B cell (primary cell): ENCODE measurements around the gene A2ML1. TPM values are rescaled to one million over a fixed set of nuclear protein-coding genes. Genes with fewer than 3 reads are reported as not detected.
"Not testable (repeated sequence)": the region's sequence is repeated elsewhere in the genome, so short reads cannot be mapped to it uniquely, and the experiment has no call there.

ENCODE experiments used
- ATAC-seq: fragments of 200-7000 bp; cut with Tn5 transposase; one replicate; pipeline ENCODE4 v1.10.0; 2021; ENCODE audit warnings: low read depth, mild to moderate bottlenecking, moderate number of reproducible peaks, moderate library complexity
- CTCF ChIA-PET: fragments of 350-600 bp; sonication (Branson Sonifier 250); formaldehyde crosslinking; loops from one replicate; lab custom pipeline; 2021; ENCODE audit warnings: antibody characterized with exemption, inconsistent platforms; lab: Charles Lee
- POLR2A ChIA-PET: fragments of 350-600 bp; sonication (Branson Sonifier 250); formaldehyde crosslinking; loops from one replicate; lab custom pipeline; 2021; ENCODE audit warnings: antibody characterized with exemption; lab: Charles Lee
- DNase-seq: peaks from one replicate; pipeline ENCODE4 v3.0.0; 2013
- H2AFZ ChIP-seq: 2 replicates; pipeline ENCODE4 v1.6.1; 2012; ENCODE audit warnings: mild to moderate bottlenecking, low read depth, low read length; ENCODE audit not compliant: insufficient read depth, poor library complexity, severe bottlenecking
- H3K27ac ChIP-seq, 2 donors: 1 replicate in 1 of 2; 2 replicates in 1 of 2; pipeline ENCODE4 v1.5.1; 2012 to 2013; ENCODE audit warnings: low read length in 2 of 2, mild to moderate bottlenecking in 2 of 2, moderate library complexity in 1 of 2
- H3K27me3 ChIP-seq, 4 experiments: fragments of 200-600 bp in 1 of 4; sonication (generic) in 1 of 4; replicated peaks in 1 of 4; 1 replicate in 2 of 4; 2 replicates in 2 of 4; pipeline versions ENCODE4 v1.6.1 to v1.7.0; 2013 to 2016; ENCODE audit warnings: low read length in 3 of 4, mild to moderate bottlenecking in 2 of 4, mixed read lengths in 1 of 4, moderate library complexity in 1 of 4; ENCODE audit not compliant: insufficient read depth in 4 of 4, control insufficient read depth in 3 of 4; ENCODE audit errors: control extremely low read depth in 1 of 4
- H3K36me3 ChIP-seq, 2 experiments: replicated peaks in 1 of 2; 1 replicate in 1 of 2; 2 replicates in 1 of 2; pipeline versions ENCODE4 v1.6.1 to v1.7.1; 2013; ENCODE audit warnings: low read length in 1 of 2; ENCODE audit not compliant: insufficient read depth in 2 of 2, control insufficient read depth in 1 of 2; ENCODE audit errors: control extremely low read depth in 1 of 2, extremely low read depth in 1 of 2
- H3K4me1 ChIP-seq, 2 donors: fragments of 200-600 bp in 1 of 2; sonication (generic) in 1 of 2; 1 replicate in 1 of 2; 2 replicates in 1 of 2; pipeline versions ENCODE4 v1.5.1 to v1.6.1; 2013 to 2017; ENCODE audit warnings: low read length in 2 of 2; ENCODE audit not compliant: control insufficient read depth in 2 of 2, insufficient read depth in 2 of 2
- H3K4me2 ChIP-seq: replicated peaks from 2 replicates; pipeline ENCODE3; 2012; ENCODE audit warnings: mild to moderate bottlenecking, low read depth, low read length; ENCODE audit not compliant: poor library complexity, severe bottlenecking
- H3K4me3 ChIP-seq, 5 experiments: fragments of 200-600 bp in 1 of 5; sonication (generic) in 1 of 5; 1 replicate in 3 of 5; 2 replicates in 2 of 5; pipeline versions ENCODE4 v1.5.1 to v1.7.0; 2011 to 2016; ENCODE audit warnings: low read length in 4 of 5, mild to moderate bottlenecking in 4 of 5, low read depth in 2 of 5, control low read depth in 1 of 5, moderate library complexity in 1 of 5; ENCODE audit not compliant: insufficient read depth in 1 of 5; ENCODE audit errors: control extremely low read depth in 1 of 5, extremely low read depth in 1 of 5
- H3K79me2 ChIP-seq: fragments of 200-600 bp; sonication (generic); one replicate; pipeline ENCODE4 v1.6.0; 2016; ENCODE audit warnings: low read length; ENCODE audit not compliant: control insufficient read depth, insufficient read depth
- H3K9ac ChIP-seq: fragments of 200-600 bp; sonication (generic); 2 replicates; pipeline ENCODE4 v1.6.1; 2017; ENCODE audit warnings: mild to moderate bottlenecking, low read length, moderate library complexity
- H3K9me3 ChIP-seq, 3 donors: one replicate each; pipeline versions ENCODE4 v1.6.1 to v1.7.1; 2013; ENCODE audit warnings: low read length in 2 of 3; ENCODE audit not compliant: control insufficient read depth in 2 of 3, insufficient read depth in 1 of 3; ENCODE audit errors: control extremely low read depth in 1 of 3
- H4K20me1 ChIP-seq: 2 replicates; pipeline ENCODE4 v1.6.0; 2012; ENCODE audit warnings: mild to moderate bottlenecking, low read length; ENCODE audit not compliant: insufficient read depth, control insufficient read depth, poor library complexity, severe bottlenecking
- H3K27ac Mint-ChIP-seq: one replicate; pipeline ENCODE4 v1.8.0; 2021; ENCODE audit warnings: mixed read lengths
- H3K27me3 Mint-ChIP-seq: one replicate; pipeline ENCODE4 v1.8.0; 2021; ENCODE audit warnings: mixed read lengths
- H3K4me1 Mint-ChIP-seq: one replicate; pipeline ENCODE4 v1.8.0; 2021; ENCODE audit warnings: mixed read lengths
- H3K4me3 Mint-ChIP-seq: one replicate; pipeline ENCODE4 v1.8.0; 2021; ENCODE audit warnings: mixed read lengths
- H3K9me3 Mint-ChIP-seq: one replicate; pipeline ENCODE4 v1.8.0; 2022; ENCODE audit warnings: mixed read lengths; ENCODE audit not compliant: insufficient read depth
- EZH2 ChIP-seq: IDR thresholded peaks from 2 replicates; pipeline ENCODE4 v1.6.1; 2012; ENCODE audit warnings: borderline replicate concordance, low read depth, mild to moderate bottlenecking, moderate library complexity, low read length; ENCODE audit not compliant: insufficient read depth, poor library complexity, severe bottlenecking
- WGBS: methylation state at CpG from one replicate; pipeline ENCODE4 v1.1.5; 2013; ENCODE audit warnings: missing lambda C conversion rate; ENCODE audit not compliant: insufficient coverage; 5-methylcytosine and 5-hydroxymethylcytosine counted together
- intact Hi-C: fragments of 100-400 bp; cut with micrococcal nuclease; formaldehyde crosslinking; loops from one replicate; pipeline ENCODE4 v1.10.0; 2022
- polyA plus RNA-seq: library from polyadenylated mRNA; depleted of rRNA; stranded (reverse); fragments of >200 nt; gene quantifications from 2 replicates; pipeline ENCODE4 v1.2.3, GENCODE V29; 2012
- total RNA-seq, 2 donors: library from RNA; stranded (reverse); fragments of 120-200 nt in 1 of 2; gene quantifications; 1 replicate in 1 of 2; 2 replicates in 1 of 2; pipeline versions ENCODE4 v1.2.3 to v1.2.4, GENCODE V29; 2013 to 2022
- TF ChIP-seq, protein P1 (sequence below): fragments of 200-600 bp; IDR thresholded peaks from one replicate; pipeline ENCODE4 v1.8.0; 2022; ENCODE audit warnings: antibody characterized with exemption, mild to moderate bottlenecking

The A2ML1 gene
- total and polyA plus RNA-seq, 2 donors (not counting 1 experiment from before 2014, with no cell fraction given): not detected

DNA sequence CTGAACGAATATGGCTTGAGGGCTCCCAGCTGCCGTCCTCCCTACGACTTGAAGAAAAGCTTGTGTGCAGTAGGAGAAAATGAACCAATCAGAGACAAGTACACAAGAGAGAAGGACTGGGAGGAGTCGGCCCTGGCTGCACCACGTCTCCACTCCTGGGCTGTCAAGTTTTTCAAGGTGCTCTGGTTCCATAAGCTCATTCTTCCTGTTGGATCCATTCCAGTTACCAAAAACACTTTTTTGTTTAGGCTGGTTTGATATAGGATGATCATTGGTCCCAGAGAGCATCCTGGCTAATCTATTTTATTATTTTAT is 2.8 kb upstream of the A2ML1 start:
- POLR2A ChIA-PET: no interaction called here
- no peaks in the 10 kb centered on the region for H3K27me3 Mint-ChIP-seq
- CTCF ChIA-PET: no interaction called here

DNA sequence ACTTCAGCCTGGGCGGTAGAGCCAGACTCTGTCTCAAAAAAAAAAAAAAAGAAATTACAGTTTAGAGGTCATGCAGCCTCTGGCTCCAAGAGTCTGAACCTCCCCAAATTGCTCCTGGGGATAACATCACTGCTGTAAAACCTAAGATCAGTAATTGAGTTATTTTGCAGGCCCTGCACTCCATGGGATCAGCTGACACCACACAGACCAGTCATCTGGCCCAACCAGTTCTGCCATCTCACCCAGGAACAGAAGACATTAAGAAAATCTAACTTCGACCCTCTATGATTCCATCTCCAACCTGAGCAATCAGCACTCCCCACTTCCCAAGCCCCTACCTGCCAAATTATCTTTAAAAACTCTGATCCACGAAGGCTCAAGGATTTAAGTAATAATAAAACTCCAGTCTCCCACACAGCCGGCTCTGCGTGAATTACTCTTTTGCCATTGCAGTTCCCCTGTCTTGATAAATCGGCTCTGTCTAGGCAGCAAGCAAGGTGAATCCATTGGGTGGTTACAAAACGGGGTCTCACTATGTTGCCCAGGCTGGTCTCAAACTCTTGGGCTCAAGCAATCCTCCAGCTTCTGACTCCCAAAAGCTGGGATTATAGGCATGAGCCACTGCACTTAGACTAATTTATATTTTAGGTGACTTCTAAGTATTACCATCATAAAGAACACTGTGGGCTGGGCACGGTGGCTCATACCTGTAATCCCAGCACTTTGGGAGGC is 1.6 kb upstream of the A2ML1 start:
- CTCF ChIA-PET, H3K4me1 Mint-ChIP-seq, H3K4me3 ChIP-seq, H3K4me1 ChIP-seq, H3K4me2 ChIP-seq, H2AFZ ChIP-seq, H3K36me3 ChIP-seq, H3K27me3 ChIP-seq, H3K9me3 ChIP-seq, DNase-seq, ATAC-seq, H3K27ac ChIP-seq, H4K20me1 ChIP-seq, H3K4me3 Mint-ChIP-seq, H3K9ac ChIP-seq, H3K27ac Mint-ChIP-seq, H3K79me2 ChIP-seq, H3K9me3 Mint-ChIP-seq, intact Hi-C loops, H3K27me3 Mint-ChIP-seq: not testable (repeated sequence)
- 92% methylated on average over 6 of the region's 8 CpGs for WGBS
- POLR2A ChIA-PET: interaction anchor here (0.7 kb wide), 1 partner anchor 66 kb away, joined by 3 read pairs; no protein-coding TSS in a partner anchor

More for the DNA sequence above, 2.8 kb upstream of the A2ML1 start:
- no peaks in the 10 kb centered on the region for H3K9me3 Mint-ChIP-seq
- Histone ChIP-seq H3K27me3 (no peaks in the 10 kb centered on the region), H3K79me2 (no peaks in the 10 kb centered on the region), H3K9me3 (no peaks in the 10 kb centered on the region), H3K4me3 (no peak overlapping the region), H4K20me1 (no peaks in the 10 kb centered on the region), H3K9ac (no peak overlapping the region), H3K4me1 (no peaks in the 10 kb centered on the region), H2AFZ (no peak overlapping the region), H3K36me3 (no peaks in the 10 kb centered on the region), H3K27ac (no peak overlapping the region), H3K4me2 (no peak overlapping the region)
- TF ChIP-seq EZH2: no peak
- TF ChIP-seq, protein P1, sequence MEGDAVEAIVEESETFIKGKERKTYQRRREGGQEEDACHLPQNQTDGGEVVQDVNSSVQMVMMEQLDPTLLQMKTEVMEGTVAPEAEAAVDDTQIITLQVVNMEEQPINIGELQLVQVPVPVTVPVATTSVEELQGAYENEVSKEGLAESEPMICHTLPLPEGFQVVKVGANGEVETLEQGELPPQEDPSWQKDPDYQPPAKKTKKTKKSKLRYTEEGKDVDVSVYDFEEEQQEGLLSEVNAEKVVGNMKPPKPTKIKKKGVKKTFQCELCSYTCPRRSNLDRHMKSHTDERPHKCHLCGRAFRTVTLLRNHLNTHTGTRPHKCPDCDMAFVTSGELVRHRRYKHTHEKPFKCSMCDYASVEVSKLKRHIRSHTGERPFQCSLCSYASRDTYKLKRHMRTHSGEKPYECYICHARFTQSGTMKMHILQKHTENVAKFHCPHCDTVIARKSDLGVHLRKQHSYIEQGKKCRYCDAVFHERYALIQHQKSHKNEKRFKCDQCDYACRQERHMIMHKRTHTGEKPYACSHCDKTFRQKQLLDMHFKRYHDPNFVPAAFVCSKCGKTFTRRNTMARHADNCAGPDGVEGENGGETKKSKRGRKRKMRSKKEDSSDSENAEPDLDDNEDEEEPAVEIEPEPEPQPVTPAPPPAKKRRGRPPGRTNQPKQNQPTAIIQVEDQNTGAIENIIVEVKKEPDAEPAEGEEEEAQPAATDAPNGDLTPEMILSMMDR: no peak
- 94% methylated on average over 5 of the region's 5 CpGs for WGBS
- H3K27ac Mint-ChIP-seq: no peak overlapping the region
- intact Hi-C loops: no loop called here
- ATAC-seq (no peak), DNase-seq (no peak)
- no peak overlapping the region for H3K4me3 Mint-ChIP-seq
- H3K4me1 Mint-ChIP-seq: no peaks in the 10 kb centered on the region
